Left kidney (tissue), 2 donors: ENCODE data around the gene NKX6-1. TPM values are rescaled to one million over a fixed set of nuclear protein-coding genes. Genes with fewer than 3 reads are reported as not detected.

Experiments
- DNase-seq: peaks from one replicate; pipeline ENCODE4 v3.0.0-alpha.2; 2013
- polyA plus RNA-seq: library from polyadenylated mRNA; unstranded; fragments of 120-200 nt; gene quantifications from one replicate; pipeline ENCODE4 v1.2.1, GENCODE V29; 2013; ENCODE audit not compliant: insufficient read length

Gene NKX6-1
- polyA plus RNA-seq, 1 donor, result 0.07 TPM

- DNase-seq, result no peak
Observed at GRCh38 chr4:84477738-84478137, 21.4 kb downstream of the NKX6-1 start.

GRCh38 chr4:84474107-84474506, 25.0 kb downstream of the NKX6-1 start:
- DNase-seq, result no peak

- DNase-seq, result no peak
Observed at GRCh38 chr4:84472154-84472553, 26.9 kb downstream of the NKX6-1 start.

- DNase-seq, result no peak
Observed at GRCh38 chr4:84470204-84470785, 28.8 kb downstream of the NKX6-1 start.

GRCh38 chr4:84467601-84468000, 31.5 kb downstream of the NKX6-1 start:
- DNase-seq, result no peak

- DNase-seq, result no peak
Observed at GRCh38 chr4:84459783-84460182, 39.3 kb downstream of the NKX6-1 start.

- DNase-seq, result no peak
Observed at GRCh38 chr4:84456157-84456556, 42.9 kb downstream of the NKX6-1 start.

- DNase-seq, result no peak
Observed at GRCh38 chr4:84455697-84456096, 43.4 kb downstream of the NKX6-1 start.

GRCh38 chr4:84451546-84451945, 47.5 kb downstream of the NKX6-1 start:
- DNase-seq, result no peak

GRCh38 chr4:84443523-84443922, 55.6 kb downstream of the NKX6-1 start:
- DNase-seq, result no peak

- no peak for DNase-seq
Observed at GRCh38 chr4:84442778-84443177, 56.3 kb downstream of the NKX6-1 start.

Other genes starting within 250 kb of the NKX6-1 start
- gene CDS1, start 83.8 kb upstream of the NKX6-1 start, polyA plus RNA-seq, result 28.2 TPM